Activated T-cell treated with anti-CD3 and anti-CD28 coated beads for 4 hours (primary cell): ENCODE results near the gene PIGBOS1.
"Not testable (repeated sequence)": the region's sequence is repeated elsewhere in the genome, so short reads cannot be mapped to it uniquely, and the experiment has no call there.

ENCODE experiments used
- DNase-seq: peaks from one replicate; pipeline ENCODE4 v3.0.0-alpha.2; 2020

Gene PIGBOS1

DNA sequence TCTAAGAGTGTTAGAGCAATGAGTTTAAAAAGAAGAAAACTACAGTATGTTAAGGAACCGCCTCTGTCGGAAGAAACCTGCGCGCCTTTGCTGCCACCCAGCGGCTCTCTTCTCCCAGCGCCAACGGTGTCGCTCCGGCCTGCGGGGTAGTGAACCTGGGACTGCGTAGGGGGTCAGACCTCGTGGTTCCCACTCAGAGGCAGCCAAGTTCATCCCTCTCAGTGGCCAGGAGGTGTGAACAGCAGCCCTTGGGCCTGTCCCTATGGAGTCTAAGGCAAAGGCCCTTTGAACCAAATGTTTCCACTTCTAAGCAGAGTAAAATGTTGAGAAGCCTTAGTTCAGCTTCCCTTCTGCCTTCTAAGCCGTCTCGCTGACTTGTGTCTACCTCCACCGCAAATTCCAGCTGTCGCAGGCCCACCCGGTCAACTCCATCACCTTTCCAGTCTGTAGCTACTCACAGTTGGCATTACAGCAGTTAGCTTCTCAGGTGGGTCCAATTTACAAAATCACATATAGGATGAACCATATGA is 28.3 kb downstream of the PIGBOS1 start:
- peak; percentile 78 for DNase-seq

DNA sequence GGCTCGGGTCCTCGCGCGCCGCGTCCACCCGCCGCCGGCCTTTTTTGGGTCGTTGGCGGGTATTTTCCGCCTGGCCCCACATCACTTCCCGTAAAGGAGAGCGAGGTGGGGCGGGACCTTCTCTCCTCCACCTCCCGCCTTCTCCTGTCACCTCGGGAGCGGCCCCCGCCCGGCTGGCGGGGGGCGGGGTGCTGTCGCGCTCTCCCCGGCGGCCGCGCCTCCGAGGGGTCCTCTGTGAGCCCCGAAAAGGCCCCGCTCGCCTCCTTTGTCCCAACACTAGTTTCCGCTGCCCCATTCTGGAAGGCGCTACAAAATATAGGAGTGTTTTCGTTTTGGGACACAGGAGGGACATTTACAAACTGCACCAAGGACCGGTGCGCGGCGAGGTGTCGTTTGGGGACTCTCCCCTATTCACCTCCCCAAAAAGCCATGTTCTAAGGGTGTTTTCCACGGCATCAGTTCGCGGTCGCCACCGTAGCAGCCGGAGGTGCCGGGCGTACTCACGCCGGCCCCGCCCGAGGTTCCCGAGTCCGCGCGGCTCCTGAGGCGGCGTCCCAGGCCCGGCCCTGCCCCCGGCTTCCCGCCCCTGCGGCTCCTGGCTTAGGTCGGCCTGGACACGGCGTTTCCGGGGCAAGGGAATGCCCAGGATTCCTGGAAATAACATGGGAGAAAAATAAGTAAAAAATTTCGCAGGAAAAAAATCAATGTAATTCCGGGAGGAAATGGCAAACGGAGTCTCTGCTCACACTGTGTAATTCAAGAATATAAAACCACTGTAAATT is 29.0 kb downstream of the PIGBOS1 start, which contains the start of gene RAB27A:
RAB27A (minus strand) TSS at position 68 of the 782 bp plus-strand sequence. CDS start 54,879 bp downstream, outside the sequence.
- peak; percentile 72 for DNase-seq

DNA sequence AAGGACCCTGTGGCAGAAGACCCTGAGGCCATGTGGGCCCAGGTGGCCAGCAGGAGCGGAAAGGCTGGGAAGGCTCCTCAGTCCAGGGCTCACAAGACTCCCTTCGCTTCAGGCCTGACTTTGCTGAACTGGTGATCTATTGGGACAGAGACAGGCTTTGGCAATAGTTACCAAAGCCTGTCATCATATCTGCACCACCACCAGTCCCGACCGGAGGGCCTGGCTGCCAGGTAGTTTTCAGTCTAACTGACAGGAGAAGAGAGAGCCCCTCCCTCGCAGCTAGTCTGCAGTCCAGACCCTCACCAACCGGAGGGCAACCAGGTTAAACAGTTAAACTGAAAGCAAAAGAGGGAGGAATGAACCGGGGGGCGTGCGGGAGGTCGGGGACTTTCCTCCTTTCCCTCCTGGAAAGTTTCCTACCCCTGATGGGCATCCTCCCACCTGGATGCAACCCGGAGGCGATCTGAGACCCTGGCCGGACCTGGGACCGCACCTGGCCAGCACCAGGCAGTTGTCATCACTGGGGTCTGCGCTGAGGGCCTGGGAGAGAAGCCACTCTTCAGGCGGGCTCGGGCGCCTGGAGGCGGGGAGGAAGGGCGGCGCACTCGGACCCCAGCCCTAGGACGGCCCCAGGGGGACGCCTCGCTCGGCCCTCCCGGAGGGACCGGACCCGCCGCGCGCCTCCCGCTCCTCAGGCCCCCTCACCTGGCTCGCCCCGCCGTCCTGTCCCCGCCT is 29.7 kb downstream of the PIGBOS1 start:
- peak; percentile 6 for DNase-seq

GRCh38 chr15:55288006-55288717 is 30.8 kb downstream of the PIGBOS1 start:
- no peak for DNase-seq

DNA sequence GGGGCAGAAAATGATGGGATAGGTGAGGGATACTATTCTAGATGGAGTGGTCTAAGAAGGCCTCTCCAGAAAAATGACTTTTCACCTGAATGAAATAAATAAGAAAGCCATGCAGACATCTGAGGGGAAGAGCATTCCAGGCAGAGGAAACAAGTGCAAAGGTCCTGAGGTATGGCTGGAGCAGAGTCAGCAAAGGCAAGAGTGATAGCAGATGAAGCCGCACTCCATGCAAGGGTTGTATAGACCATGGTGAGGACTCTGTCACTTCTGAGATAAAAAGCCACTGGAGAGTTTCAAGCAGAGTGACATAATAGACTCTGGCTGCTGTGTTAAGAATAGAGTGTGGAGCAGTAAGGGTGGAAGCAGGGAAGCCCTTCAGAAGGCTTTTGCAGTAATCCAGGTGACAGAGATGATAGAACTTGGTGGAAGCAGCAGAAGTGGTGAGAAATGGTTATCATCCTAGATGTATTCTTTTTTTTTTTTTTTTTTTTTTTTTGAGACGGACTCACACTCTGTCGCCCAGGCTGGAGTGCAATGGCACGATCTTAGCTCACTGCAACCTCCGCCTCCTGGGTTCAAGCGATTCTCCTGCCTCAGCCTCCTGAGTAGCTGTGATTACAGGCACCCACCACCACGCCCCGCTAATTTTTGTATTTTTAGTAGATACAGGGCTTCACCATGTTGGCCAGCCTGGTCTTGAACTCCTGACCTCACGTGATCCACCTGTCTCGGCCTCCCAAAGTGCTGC is 32.3 kb downstream of the PIGBOS1 start:
- not testable (repeated sequence) for DNase-seq

DNA sequence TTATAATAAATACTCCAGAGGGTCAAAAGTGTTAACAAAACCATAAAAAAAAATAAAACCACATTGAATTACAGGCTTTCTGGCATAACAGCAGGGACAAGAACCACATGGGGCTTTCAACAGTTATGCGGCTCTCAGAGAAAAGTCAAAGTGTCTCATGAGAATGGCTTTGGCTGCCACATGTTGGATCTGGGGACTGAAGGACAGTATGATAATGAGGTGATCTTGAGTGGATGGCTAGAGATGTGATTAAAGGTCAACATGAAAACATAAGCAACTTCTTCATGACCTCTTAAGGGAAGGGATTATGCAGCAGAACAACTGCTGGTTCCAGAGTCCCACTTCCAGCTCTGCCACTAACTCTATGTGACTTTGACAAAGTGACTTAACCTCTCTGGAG is 34.5 kb downstream of the PIGBOS1 start:
- DNase-seq, result no peak

DNA sequence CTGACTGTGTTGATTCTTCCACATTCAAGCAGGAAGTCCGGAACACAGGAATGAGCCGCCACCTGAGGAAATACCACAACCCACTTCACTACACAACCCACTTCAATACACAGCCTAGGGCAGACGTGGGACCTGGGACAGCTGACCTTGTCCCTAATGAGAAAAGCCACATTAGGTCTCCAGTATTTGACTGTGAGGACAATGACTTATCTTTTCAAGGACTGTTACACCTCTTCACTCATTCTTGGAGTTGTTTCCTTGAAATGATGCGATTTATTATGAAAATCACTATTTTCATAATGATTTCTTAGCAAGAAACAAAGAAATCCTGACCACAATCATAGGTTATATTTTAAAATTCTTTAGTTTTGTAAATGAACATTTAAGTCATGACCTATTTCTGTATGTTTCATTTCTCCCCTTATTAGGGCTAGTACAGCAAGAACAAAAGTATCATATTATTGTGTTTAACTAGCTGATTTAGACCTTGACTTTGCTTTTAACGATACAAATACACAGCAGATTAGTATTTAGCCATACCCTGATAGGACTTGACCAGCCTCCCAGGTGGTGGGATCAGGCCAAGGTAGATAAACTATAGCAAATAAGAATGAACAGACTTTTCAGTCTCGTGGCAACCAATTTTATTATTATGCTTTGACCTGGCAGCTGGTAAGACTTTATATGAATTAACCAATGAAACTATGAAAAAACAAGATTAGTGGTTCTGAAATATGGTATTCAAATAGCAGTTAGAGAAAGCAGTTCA is 35.4 kb downstream of the PIGBOS1 start:
- DNase-seq, result no peak

- no peak for DNase-seq
Measured at GRCh38 chr15:55282284-55282833, 36.6 kb downstream of the PIGBOS1 start.

GRCh38 chr15:55281517-55282228 is 37.2 kb downstream of the PIGBOS1 start:
- DNase-seq, result no peak

DNA sequence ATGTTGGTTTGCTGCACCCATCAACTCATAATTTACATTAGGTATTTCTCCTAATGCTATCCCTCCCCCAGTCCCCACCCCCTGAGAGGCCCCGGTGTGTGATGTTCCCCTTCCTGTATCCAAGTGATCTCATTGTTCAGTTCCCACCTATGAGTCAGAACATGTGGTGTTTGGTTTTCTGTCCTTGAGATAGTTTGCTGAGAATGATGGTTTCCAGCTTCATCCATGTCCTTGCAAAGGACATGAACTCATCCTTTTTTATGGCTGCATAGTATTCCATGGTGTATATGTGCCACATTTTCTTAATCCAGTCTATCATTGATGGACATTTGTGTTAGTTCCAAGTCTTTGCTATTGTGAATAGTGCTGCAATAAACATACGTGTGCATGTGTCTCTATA is 38.3 kb downstream of the PIGBOS1 start:
- not testable (repeated sequence) for DNase-seq

GRCh38 chr15:55279746-55280351 is 39.1 kb downstream of the PIGBOS1 start:
- DNase-seq, result peak; percentile 34

DNA sequence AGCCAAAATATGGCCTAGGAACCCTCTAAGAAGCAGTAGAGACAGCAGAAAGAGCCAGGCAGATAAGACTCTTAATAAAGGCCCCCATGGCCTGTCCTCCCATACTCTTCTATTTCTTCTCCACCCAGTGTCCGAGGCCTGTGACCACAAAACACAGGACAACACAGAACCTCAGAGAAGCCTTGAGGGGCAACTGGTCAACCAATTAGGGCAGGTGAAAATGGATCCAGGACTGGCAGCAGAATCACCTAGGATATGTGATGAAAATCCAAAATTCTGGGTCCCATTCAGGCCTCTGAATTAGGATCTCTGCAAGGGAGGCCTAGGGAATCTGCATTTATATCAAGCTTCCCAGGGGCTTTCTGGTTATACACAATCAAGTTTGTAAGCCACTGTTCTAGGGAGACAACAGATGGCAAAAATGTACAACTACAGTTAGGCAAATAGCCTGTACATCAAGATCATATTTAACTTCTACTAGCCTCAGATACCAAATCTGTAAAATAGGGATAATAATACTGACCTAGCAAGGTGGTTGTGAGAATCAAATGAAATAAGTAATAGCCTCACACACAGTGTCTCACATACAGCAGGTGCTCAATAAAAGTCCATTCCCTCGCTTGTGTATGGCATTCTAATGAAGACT is 39.7 kb downstream of the PIGBOS1 start:
- DNase-seq, result no peak

DNA sequence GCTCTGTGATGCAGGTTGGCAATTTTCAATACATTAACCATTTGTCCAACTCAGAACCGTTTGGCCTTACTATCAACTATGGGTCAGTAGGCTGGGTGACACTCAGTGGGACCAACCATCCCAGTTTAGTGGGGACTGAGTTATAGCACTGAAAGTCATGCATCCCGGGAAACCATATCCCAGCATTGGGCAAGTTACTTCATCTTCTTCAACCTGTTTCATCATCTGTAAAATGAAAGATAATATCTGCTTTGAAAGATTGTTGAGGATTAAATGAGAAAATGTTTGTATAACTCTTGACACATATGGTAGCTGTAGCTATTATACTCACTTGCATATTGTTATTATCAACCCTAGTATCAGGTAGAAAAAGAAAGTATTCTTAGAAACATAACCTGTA is 41.2 kb downstream of the PIGBOS1 start:
- DNase-seq, result no peak

GRCh38 chr15:55277116-55277564 is 41.8 kb downstream of the PIGBOS1 start:
- DNase-seq, result peak; percentile 21

GRCh38 chr15:55276324-55276723 is 42.6 kb downstream of the PIGBOS1 start:
- DNase-seq, result no peak

DNA sequence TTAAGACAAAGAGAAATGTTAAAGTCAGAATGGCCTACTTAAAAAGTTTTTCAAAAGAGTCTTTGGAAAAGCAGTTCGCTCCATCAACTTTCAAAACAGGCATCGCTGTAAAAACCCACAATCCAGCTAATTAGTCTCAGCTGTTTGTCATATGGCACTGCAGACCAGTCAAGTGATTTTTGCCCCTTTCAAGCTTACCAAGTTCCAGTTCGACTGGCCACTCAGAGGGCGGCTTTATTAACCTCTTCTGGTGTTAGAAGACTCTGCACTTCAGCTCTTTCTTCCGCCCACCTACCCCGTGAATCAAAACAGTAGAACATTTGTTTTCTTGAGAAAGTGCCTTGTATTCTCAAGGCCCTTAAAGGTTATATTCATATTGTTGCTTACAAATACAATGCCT is 48.6 kb downstream of the PIGBOS1 start:
- DNase-seq, result no peak

DNA sequence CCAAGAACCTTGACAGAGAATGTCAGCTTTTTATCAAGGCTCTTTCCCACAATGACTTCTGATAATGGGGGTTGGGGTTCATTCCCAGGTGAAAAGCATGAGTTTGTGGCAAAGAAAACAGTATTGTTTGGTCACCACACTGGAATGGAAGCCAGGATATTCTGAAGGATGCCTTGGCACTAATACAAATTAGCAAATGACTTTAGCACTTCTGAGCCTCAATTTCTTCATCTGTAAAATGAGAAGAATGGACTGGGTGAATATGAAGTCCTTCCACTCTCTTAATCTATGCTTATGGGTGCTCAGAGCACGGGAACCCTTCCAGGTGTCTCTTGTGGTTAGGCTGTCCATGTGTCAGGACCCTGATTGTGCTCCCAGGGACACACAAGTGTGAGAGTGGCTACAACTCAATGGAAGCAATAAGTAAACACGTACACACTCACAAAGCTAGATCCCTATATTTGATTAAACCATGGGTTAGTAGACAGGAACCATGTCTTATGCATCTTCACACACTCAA is 50.7 kb downstream of the PIGBOS1 start:
- no peak for DNase-seq

- DNase-seq, result no peak
Measured at GRCh38 chr15:55267401-55268175, 51.3 kb downstream of the PIGBOS1 start.
